Keratinocyte (primary cell): ENCODE data around the gene MRPS15. TPM values are rescaled to one million over a fixed set of nuclear protein-coding genes. Genes with fewer than 3 reads are reported as not detected.
"Not testable (repeated sequence)": the region's sequence is repeated elsewhere in the genome, so short reads cannot be mapped to it uniquely, and the experiment has no call there.

Source experiments
- DNase-seq: peaks from one replicate; pipeline ENCODE4 v3.0.0-alpha.2; 2011; ENCODE audit warnings: low read depth, missing footprints, low spot score
- FAIRE-seq: peaks from 2 replicates; lab custom pipeline; 2011; peaks lifted over from hg19 to GRCh38; lab: Jason Lieb, UNC
- H2AFZ ChIP-seq: 2 replicates; pipeline ENCODE4 v1.6.0; 2012; ENCODE audit warnings: low read length, control low read depth, inconsistent platforms; ENCODE audit not compliant: control insufficient read depth
- H3K27ac ChIP-seq: 2 replicates; pipeline ENCODE4 v1.5.1; 2011; ENCODE audit warnings: low read length; ENCODE audit not compliant: control insufficient read depth, insufficient read depth
- H3K27me3 ChIP-seq: 3 replicates; pipeline ENCODE4 v1.6.0; 2011; ENCODE audit warnings: low read length; ENCODE audit not compliant: control insufficient read depth, insufficient read depth; ENCODE audit errors: extremely low read depth
- H3K36me3 ChIP-seq, 2 experiments: 2 replicates in 1 of 2; 3 replicates in 1 of 2; pipeline ENCODE4 v1.5.1; 2011; ENCODE audit warnings: low read length in 2 of 2, mild to moderate bottlenecking in 1 of 2; ENCODE audit not compliant: control insufficient read depth in 2 of 2, insufficient read depth in 2 of 2; ENCODE audit errors: extremely low read depth in 1 of 2
- H3K4me1 ChIP-seq: 3 replicates; pipeline ENCODE4 v1.5.1; 2011; ENCODE audit warnings: low read length; ENCODE audit not compliant: control insufficient read depth, insufficient read depth; ENCODE audit errors: extremely low read depth
- H3K4me2 ChIP-seq: 3 replicates; pipeline ENCODE4 v1.6.0; 2011; ENCODE audit warnings: low read depth, low read length; ENCODE audit not compliant: control insufficient read depth, insufficient read depth; ENCODE audit errors: extremely low read depth
- H3K4me3 ChIP-seq, 3 experiments: fragments of 200-600 bp in 1 of 3; sonication (generic) in 1 of 3; 2 replicates in 2 of 3; 3 replicates in 1 of 3; pipeline ENCODE4 v1.5.1; 2011 to 2016; ENCODE audit warnings: low read length in 3 of 3, mild to moderate bottlenecking in 3 of 3, control low read depth in 2 of 3, inconsistent platforms in 1 of 3, low read depth in 1 of 3, mixed read lengths in 1 of 3, mixed run types in 1 of 3, moderate library complexity in 1 of 3; ENCODE audit not compliant: control insufficient read depth in 2 of 3, insufficient read depth in 2 of 3; ENCODE audit errors: extremely low read depth in 1 of 3
- H3K79me2 ChIP-seq: 2 replicates; pipeline ENCODE4 v1.6.0; 2012; ENCODE audit warnings: low read length; ENCODE audit not compliant: control insufficient read depth, insufficient read depth
- H3K9ac ChIP-seq: 3 replicates; pipeline ENCODE4 v1.6.0; 2011; ENCODE audit warnings: low read length; ENCODE audit not compliant: control insufficient read depth, insufficient read depth; ENCODE audit errors: extremely low read depth
- H3K9me1 ChIP-seq: 3 replicates; pipeline ENCODE4 v1.6.0; 2011; ENCODE audit warnings: low read length; ENCODE audit not compliant: control insufficient read depth, insufficient read depth; ENCODE audit errors: extremely low read depth
- H3K9me3 ChIP-seq: 2 replicates; pipeline ENCODE4 v1.5.1; 2012; ENCODE audit warnings: low read depth, low read length; ENCODE audit not compliant: control insufficient read depth
- H4K20me1 ChIP-seq: 3 replicates; pipeline ENCODE4 v1.6.0; 2011; ENCODE audit warnings: low read length; ENCODE audit not compliant: control insufficient read depth, insufficient read depth; ENCODE audit errors: extremely low read depth
- CTCF ChIP-seq, 3 experiments: IDR thresholded peaks in 1 of 3; conservative IDR thresholded peaks in 1 of 3; optimal IDR thresholded peaks in 1 of 3; 2 replicates in 2 of 3; 3 replicates in 1 of 3; pipeline versions ENCODE3 to v1.5.1; 2011; ENCODE audit warnings: low read length in 3 of 3, mild to moderate bottlenecking in 3 of 3, moderate library complexity in 2 of 3, control low read depth in 1 of 3, inconsistent platforms in 1 of 3; ENCODE audit not compliant: insufficient read depth in 2 of 3; ENCODE audit errors: extremely low read depth in 1 of 3
- EZH2 ChIP-seq: IDR thresholded peaks from one replicate; pipeline ENCODE4 v1.6.1; 2012; ENCODE audit warnings: inconsistent platforms, mild to moderate bottlenecking, low read length, moderate library complexity
- dilution Hi-C: fragments of 300-500 bp; cut with MboI; formaldehyde crosslinking; loops from one replicate; pipeline ENCODE4 v1.7.0; 2020; ENCODE audit warnings: low sequenced_read_pairs; ENCODE audit not compliant: extremely low pct_ligation_motif_present
- polyA plus RNA-seq, 5 experiments: library from polyadenylated mRNA; depleted of rRNA in 3 of 5; stranded (reverse) in 3 of 5; stranded (forward) in 1 of 5; unstranded in 1 of 5; fragments of >200 nt; gene quantifications; 1 replicate in 1 of 5; 2 replicates in 3 of 5; 3 replicates in 1 of 5; pipeline versions ENCODE4 v1.2.1 to v1.2.3, GENCODE V29; 2011 to 2012; ENCODE audit warnings: missing spikeins in 2 of 5, low read depth in 1 of 5, low replicate concordance in 1 of 5

MRPS15 gene
- polyA plus RNA-seq, 1 donor (not counting 4 experiments of a cell fraction or from before 2014, with no cell fraction given): 130 TPM

GRCh38 chr1:36487906-36488305 is 23.7 kb upstream of the MRPS15 start:
- Histone ChIP-seq H3K4me3 (no peak overlapping the region), H3K36me3 (no peaks in the 10 kb centered on the region), H4K20me1 (no peaks in the 10 kb centered on the region), H3K9ac (no peak overlapping the region), H3K4me1 (no peaks in the 10 kb centered on the region), H3K9me3 (no peaks in the 10 kb centered on the region), H3K9me1 (no peaks in the 10 kb centered on the region), H3K79me2 (no peaks in the 10 kb centered on the region), H2AFZ (no peak overlapping the region), H3K27me3 (peaks cover 5% of the 10 kb centered on the region), H3K27ac (no peak overlapping the region), H3K4me2 (no peak overlapping the region)
- no peak for TF ChIP-seq CTCF (optimal IDR thresholded peaks at IDR 0.05 in 1 of 3, IDR thresholded peaks at IDR 0.05 in 1 of 3, conservative IDR thresholded peaks at IDR 0.05 in 1 of 3; ENCODE audit: extremely low read depth in 1 of 3, insufficient read depth in 2 of 3, low read length in 3 of 3)
- TF ChIP-seq EZH2: no peak
- dilution Hi-C loops: no loop called here
- FAIRE-seq: no peak
- DNase-seq: no peak

GRCh38 chr1:36487336-36487725 is 23.1 kb upstream of the MRPS15 start:
- H3K4me3 ChIP-seq, H3K9ac ChIP-seq, H3K27ac ChIP-seq, H3K27me3 ChIP-seq, H3K9me3 ChIP-seq, FAIRE-seq, H3K36me3 ChIP-seq, DNase-seq, H3K4me2 ChIP-seq, H3K4me1 ChIP-seq, H2AFZ ChIP-seq, H3K9me1 ChIP-seq, H4K20me1 ChIP-seq, dilution Hi-C loops, H3K79me2 ChIP-seq: not testable (repeated sequence)
